HG03521 (cell line): Measurements from ENCODE around the gene C10orf90.

Experiments used
- ATAC-seq: cut with Tn5 transposase; IDR thresholded peaks from one replicate; pipeline ENCODE4 v1.9.1; 2021; ENCODE audit warnings: mild to moderate bottlenecking, moderate library complexity; ENCODE audit not compliant: unreplicated experiment

C10orf90 gene

GRCh38 chr10:126516515-126516914, 154.0 kb downstream of the C10orf90 start:
- no peak for ATAC-seq

GRCh38 chr10:126511917-126512479, 158.5 kb downstream of the C10orf90 start:
- ATAC-seq: no peak

- ATAC-seq: no peak
Measured at GRCh38 chr10:126509182-126509581, 161.3 kb downstream of the C10orf90 start.

DNA sequence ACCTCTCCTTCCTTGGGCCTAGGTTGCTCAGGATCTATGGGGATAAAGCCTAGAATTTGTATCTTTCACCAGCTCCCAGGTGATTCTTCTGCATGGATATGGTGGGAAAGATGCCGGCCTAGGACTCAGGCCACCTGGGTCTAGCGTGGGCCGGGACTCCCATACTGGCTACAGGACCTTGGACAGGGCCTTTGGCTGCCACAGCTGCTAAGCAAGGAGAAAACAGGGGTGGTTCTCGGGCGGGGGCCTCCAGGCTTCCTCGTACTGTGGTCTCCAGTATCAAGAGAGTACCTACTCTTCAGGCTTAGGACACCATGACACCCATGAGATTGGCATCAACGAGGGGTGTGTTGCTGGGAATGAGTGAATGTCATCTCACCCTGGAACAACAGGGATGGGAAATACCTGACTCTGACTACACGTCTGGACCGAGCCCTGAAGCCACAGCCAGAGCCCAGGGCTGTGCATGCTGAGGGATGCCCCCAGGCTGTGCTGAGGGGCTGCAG, 161.9 kb downstream of the C10orf90 start:
- ATAC-seq: no peak

- no peak for ATAC-seq
Measured at GRCh38 chr10:126504761-126505112, 165.8 kb downstream of the C10orf90 start.

- no peak for ATAC-seq
Measured at GRCh38 chr10:126504063-126504760, 166.3 kb downstream of the C10orf90 start.

GRCh38 chr10:126503392-126504062, 167.0 kb downstream of the C10orf90 start:
- no peak for ATAC-seq

DNA sequence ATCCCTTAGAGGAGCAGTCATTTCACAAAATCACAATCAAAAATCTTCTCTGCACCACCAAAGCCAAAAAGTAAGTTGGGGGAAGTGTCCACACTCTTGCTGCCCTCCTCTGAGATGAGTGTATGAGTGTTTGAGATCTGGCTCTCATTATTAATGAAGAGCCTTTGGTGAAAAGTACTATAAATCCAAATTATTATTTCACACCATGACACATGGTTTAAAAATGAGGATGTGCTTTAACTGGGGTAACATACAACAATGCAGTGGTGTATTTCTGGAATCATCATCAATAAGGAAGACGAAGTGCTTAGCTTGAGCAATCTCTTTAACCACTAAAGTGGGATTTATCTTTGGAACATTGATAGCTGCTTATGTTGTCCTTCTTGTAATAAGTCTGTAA, 168.1 kb downstream of the C10orf90 start:
- no peak for ATAC-seq

- ATAC-seq: no peak
Measured at GRCh38 chr10:126501828-126502227, 168.7 kb downstream of the C10orf90 start.

GRCh38 chr10:126500866-126501265, 169.6 kb downstream of the C10orf90 start:
- ATAC-seq: no peak

GRCh38 chr10:126500185-126500584, 170.3 kb downstream of the C10orf90 start:
- ATAC-seq: no peak

- ATAC-seq: no peak
Measured at GRCh38 chr10:126499744-126500143, 170.7 kb downstream of the C10orf90 start.

GRCh38 chr10:126497672-126498071, 172.8 kb downstream of the C10orf90 start:
- ATAC-seq: no peak

- no peak for ATAC-seq
Measured at GRCh38 chr10:126496771-126497545, 173.5 kb downstream of the C10orf90 start.

DNA sequence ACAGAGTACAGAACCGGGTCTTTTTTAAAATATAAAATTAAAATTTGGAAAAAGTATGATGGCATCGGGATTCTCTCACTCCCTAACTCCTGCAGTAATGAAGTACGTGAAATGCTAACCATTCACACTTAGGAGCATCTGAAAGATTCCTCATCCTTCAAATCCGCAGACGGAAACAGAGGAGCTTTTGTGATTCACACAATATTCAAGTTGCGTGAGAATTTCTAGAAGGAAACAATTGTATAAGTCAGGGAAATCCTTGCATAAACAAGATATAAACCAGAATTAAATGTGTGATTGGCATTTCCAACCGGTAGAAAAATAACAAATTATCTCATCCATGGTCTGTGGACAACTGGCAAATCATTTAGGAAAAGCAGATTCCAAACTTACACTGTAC, 179.0 kb downstream of the C10orf90 start:
- ATAC-seq: no peak

GRCh38 chr10:126481181-126481580, 189.3 kb downstream of the C10orf90 start:
- no peak for ATAC-seq

DNA sequence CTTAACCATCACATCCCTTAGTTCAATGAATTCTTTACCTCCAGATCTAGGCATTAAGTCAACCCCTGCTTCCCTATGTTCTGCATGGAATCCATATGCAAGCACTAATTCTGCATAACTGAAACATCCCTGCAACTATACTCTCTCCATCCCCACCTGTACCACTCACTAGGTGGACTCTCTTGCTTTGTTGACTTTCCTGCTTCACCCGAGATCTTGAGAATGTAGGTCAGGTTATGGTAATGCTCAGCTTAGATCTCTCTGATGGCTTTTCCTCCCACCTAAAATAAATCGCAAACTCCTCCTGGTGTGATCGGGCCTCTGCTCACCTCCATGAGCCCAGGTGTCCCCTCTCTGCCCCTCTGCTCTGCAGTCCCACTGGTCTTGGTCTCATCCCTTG, 189.8 kb downstream of the C10orf90 start:
- no peak for ATAC-seq

- ATAC-seq: no peak
Measured at GRCh38 chr10:126479280-126479895, 191.1 kb downstream of the C10orf90 start.

- no peak for ATAC-seq
Measured at GRCh38 chr10:126478546-126478945, 191.9 kb downstream of the C10orf90 start.

DNA sequence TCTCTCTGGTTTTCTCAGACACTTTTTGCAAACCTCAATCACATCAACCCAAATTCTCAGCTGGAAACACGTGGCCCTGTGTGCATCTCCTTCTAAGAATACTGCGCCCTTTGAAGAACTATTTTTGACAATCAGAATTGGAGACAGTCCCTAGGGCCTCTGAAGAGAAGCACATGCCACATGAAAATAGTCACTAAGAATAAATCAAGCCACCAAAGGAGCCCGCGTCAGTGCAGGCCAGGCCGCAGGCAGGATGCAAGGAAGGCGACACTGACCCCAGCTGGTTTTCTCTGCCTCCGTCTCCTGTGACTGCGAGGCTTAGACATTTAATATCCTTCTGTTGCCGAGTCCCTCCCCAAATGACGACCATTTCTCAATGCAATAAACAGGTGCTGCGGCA, 194.2 kb downstream of the C10orf90 start:
- ATAC-seq: no peak
